HFFc6 (cell line): ENCODE measurements around the gene HMCN1. TPM values are rescaled to one million over a fixed set of nuclear protein-coding genes. Genes with fewer than 3 reads are reported as not detected.

Experiments
- DNase-seq: peaks from one replicate; pipeline ENCODE4 v3.0.0-alpha.2; 2018
- H3K27ac Mint-ChIP-seq: 2 replicates; pipeline ENCODE4 v1.8.0; 2020; ENCODE audit warnings: mild to moderate bottlenecking, mixed read lengths
- H3K27me3 Mint-ChIP-seq: 2 replicates; pipeline ENCODE4 v1.8.0; 2021; ENCODE audit warnings: mild to moderate bottlenecking, moderate library complexity, mixed read lengths; ENCODE audit not compliant: insufficient read depth
- H3K36me3 Mint-ChIP-seq: 2 replicates; pipeline ENCODE4 v1.8.0; 2021; ENCODE audit warnings: low read depth, mixed read lengths
- H3K4me1 Mint-ChIP-seq: 2 replicates; pipeline ENCODE4 v1.8.0; 2020; ENCODE audit warnings: low read depth, mixed read lengths
- H3K4me3 Mint-ChIP-seq: 2 replicates; pipeline ENCODE4 v1.8.0; 2020; ENCODE audit warnings: mild to moderate bottlenecking, moderate library complexity, mixed read lengths
- H3K9me3 Mint-ChIP-seq: 2 replicates; pipeline ENCODE4 v1.8.0; 2020; ENCODE audit warnings: mild to moderate bottlenecking, mixed read lengths
- CTCF ChIP-seq: fragments of 200-600 bp; sonication (generic); IDR thresholded peaks from 2 replicates; pipeline ENCODE4 v1.5.0; 2021; ENCODE audit warnings: antibody characterized with exemption, mild to moderate bottlenecking
- total RNA-seq, 6 experiments: library from RNA; stranded (reverse); fragmentation: NEBNext Ultra II Directional; extraction: Animal tissue kit (Norgen Biotek cat#: 25700); gene quantifications; 2 replicates in 1 of 6; 3 replicates in 5 of 6; pipeline ENCODE4 v1.2.3, GENCODE V29; 2021

The HMCN1 gene
- total RNA-seq, 6 experiments from 2014 or later: 1.2 to 1.8 (median 1.5) TPM

DNA sequence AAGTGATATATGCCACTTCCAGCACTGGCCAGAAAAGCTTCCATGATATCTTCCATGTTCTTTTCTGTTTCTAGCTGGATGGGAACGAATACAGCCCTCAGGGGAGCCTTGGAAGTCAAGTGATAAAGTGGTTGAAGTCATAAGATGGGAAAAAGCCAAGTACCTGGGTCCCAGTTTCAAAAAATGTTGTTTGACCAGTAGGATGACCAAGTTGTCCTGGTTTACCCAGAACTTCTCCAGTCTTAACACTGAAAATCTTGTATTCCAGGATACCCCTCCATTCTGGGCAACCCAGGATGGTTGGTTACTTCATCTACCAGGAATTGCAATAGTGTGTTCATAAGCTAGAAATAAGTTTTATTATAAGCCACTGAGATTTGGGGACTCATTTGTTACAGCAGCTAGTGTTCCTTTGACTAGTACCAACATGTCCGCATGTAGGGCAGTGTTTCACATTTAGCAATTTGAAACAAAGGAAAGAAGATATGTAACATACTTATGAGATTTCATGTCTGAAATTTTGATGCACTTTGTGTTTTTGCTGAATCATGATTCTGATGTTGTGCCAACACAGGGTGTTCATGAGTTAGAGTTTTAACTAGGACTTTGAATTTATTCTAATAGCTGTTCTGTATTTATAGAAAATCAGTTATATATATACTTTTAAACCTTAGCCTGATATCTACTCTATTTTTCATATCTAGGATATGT, 500.9 kb downstream of the HMCN1 start:
- Mint-ChIP-seq H3K4me1 (peaks cover 47% of the 10 kb centered on the region), H3K4me3 (no peak overlapping the region), H3K27me3 (no peaks in the 10 kb centered on the region), H3K36me3 (no peaks in the 10 kb centered on the region), H3K27ac (no peak overlapping the region), H3K9me3 (no peaks in the 10 kb centered on the region)
- TF ChIP-seq CTCF: no peak
- DNase-seq: no peak

DNA sequence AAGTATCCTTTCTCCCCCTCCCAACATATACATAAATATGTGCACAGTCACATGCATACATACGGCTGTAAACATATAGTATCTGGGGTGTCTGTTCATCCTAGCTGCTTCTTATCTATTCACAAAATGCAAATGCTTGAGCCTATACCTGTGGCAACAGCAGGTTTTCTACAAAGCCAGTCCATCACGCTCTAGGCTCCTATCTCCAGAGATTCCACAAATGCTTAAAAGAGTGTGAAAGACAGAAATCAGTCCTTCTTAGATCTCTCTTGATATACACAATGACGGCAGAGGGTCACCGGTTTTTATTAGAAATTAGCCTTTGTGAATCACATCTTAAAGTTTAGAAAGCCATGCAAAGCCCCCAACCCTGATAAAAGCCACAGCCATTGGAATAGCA, 501.5 kb downstream of the HMCN1 start:
- TF ChIP-seq CTCF: no peak
- H3K4me1 Mint-ChIP-seq: peaks cover 47% of the 10 kb centered on the region
- H3K4me3 Mint-ChIP-seq: no peak overlapping the region
- H3K36me3 Mint-ChIP-seq: no peaks in the 10 kb centered on the region
- H3K27me3 Mint-ChIP-seq: no peaks in the 10 kb centered on the region
- H3K27ac Mint-ChIP-seq: no peak overlapping the region
- no peak for DNase-seq
- H3K9me3 Mint-ChIP-seq: no peaks in the 10 kb centered on the region

- no peaks in the 10 kb centered on the region for H3K27me3 Mint-ChIP-seq
- H3K27ac Mint-ChIP-seq: peak overlapping the region; percentile 59
- peaks cover 43% of the 10 kb centered on the region for H3K4me1 Mint-ChIP-seq
- no peaks in the 10 kb centered on the region for H3K9me3 Mint-ChIP-seq
- peak; percentile 91 for DNase-seq
- peak overlapping the region; percentile 8 for H3K4me3 Mint-ChIP-seq
- no peak for TF ChIP-seq CTCF
- H3K36me3 Mint-ChIP-seq: no peaks in the 10 kb centered on the region
Observed at GRCh38 chr1:186236921-186237320, 502.7 kb downstream of the HMCN1 start.

DNA sequence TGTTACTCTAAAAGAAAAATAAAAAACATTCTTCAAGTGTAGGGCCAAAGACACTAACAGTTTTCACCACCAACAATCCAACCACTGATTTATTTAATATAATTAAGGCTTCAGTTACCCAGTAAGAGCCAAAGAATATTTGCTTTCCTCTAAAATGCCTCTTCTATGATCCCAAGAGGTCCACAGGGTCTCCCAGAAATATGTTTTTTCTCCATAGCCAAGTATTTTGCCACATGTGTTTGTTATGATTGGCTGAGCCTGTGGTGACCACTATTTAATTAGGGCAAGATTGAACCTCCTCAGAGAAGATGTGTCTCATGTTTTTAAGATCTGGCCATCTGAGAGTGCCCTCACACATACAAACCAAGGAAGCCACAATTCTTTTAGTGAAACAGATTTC, 505.0 kb downstream of the HMCN1 start:
- H3K9me3 Mint-ChIP-seq: no peaks in the 10 kb centered on the region
- no peak for TF ChIP-seq CTCF
- H3K36me3 Mint-ChIP-seq: no peaks in the 10 kb centered on the region
- DNase-seq: no peak
- no peak overlapping the region for H3K4me3 Mint-ChIP-seq
- H3K4me1 Mint-ChIP-seq: peaks cover 32% of the 10 kb centered on the region
- no peak overlapping the region for H3K27ac Mint-ChIP-seq
- H3K27me3 Mint-ChIP-seq: no peaks in the 10 kb centered on the region

DNA sequence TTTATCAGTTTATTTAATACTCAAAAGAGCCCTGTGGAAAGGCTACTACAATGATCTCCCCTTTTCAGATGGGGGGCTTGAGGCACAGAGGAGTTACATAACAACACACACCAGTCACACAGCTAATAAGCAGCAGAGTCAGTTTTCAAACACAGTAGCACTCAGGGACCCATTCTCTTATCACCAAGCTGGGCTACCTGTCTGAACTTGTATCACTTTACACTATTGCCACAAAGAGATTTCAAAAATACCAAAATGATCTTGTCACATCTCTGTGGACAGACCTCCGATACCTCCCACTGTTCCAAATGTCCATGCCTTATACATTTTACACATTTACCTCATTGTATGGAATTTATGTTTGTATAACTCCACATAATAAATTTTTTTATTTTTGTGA, 506.2 kb downstream of the HMCN1 start:
- no peak for TF ChIP-seq CTCF
- Mint-ChIP-seq H3K27ac (no peak overlapping the region), H3K27me3 (no peaks in the 10 kb centered on the region), H3K4me1 (peaks cover 32% of the 10 kb centered on the region), H3K4me3 (no peak overlapping the region), H3K9me3 (no peaks in the 10 kb centered on the region), H3K36me3 (no peaks in the 10 kb centered on the region)
- no peak for DNase-seq
